Hepatocyte (in vitro differentiated cells): ENCODE data around the gene NYAP2.

ENCODE experiments used
- EZH2 ChIP-seq: fragments of 200-600 bp; sonication (generic); IDR thresholded peaks from 2 replicates; pipeline ENCODE4 v1.6.1; 2016; ENCODE audit warnings: antibody characterized with exemption, mild to moderate bottlenecking, borderline replicate concordance
- TF ChIP-seq, protein P1 (sequence below): fragments of 200-600 bp; sonication (generic); IDR thresholded peaks from 2 replicates; pipeline ENCODE4 v1.5.1; 2016; ENCODE audit warnings: antibody characterized with exemption, mild to moderate bottlenecking; ENCODE audit not compliant: poor library complexity

DNA sequence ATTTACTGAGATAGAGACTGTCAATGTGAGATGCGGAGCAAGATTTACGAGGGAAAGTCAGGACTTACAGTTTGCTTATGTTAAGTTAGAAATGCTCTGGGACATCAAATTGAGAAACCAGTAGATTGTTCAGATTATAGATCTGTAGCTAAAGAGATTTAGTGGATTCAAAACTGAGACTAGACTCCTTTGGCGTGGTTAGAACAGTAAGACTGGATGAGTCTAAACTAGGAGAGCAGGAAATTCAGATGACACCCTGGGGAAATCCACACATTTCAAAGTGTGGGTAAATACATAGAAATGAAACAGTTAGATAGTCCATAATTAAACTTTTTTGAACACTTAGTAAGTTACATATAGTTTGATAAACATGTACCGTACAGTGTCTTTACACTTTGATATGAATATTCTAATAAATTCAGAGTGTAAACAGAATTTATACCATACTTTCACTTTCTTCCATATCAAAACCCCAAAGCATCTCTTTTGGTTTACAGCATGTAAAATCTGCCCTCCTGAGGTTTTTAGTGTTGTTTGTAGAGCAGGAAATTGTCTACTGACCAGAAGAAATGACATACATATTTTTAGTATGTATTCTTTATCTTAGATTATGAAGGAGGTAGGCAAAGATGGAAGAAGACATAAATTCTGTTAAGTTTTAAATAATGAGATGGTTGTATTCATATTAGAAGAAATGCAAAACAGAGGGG, 231.5 kb downstream of the NYAP2 start:
- TF ChIP-seq, protein P1, sequence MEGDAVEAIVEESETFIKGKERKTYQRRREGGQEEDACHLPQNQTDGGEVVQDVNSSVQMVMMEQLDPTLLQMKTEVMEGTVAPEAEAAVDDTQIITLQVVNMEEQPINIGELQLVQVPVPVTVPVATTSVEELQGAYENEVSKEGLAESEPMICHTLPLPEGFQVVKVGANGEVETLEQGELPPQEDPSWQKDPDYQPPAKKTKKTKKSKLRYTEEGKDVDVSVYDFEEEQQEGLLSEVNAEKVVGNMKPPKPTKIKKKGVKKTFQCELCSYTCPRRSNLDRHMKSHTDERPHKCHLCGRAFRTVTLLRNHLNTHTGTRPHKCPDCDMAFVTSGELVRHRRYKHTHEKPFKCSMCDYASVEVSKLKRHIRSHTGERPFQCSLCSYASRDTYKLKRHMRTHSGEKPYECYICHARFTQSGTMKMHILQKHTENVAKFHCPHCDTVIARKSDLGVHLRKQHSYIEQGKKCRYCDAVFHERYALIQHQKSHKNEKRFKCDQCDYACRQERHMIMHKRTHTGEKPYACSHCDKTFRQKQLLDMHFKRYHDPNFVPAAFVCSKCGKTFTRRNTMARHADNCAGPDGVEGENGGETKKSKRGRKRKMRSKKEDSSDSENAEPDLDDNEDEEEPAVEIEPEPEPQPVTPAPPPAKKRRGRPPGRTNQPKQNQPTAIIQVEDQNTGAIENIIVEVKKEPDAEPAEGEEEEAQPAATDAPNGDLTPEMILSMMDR = no peak
- no peak for TF ChIP-seq EZH2
